SK-N-MC (cell line): ENCODE measurements around the gene UTP4.

Experiments
- DNase-seq: peaks from one replicate; pipeline ENCODE4 v3.0.0-alpha.2; 2011; ENCODE audit warnings: low read depth, low spot score
- H3K27ac ChIP-seq: fragments of 200-600 bp; sonication (generic); 2 replicates; pipeline ENCODE4 v1.5.1; 2016; ENCODE audit warnings: mixed run types
- H3K36me3 ChIP-seq: fragments of 200-600 bp; sonication (generic); 2 replicates; pipeline ENCODE4 v1.6.1; 2017; ENCODE audit warnings: antibody characterized with exemption, low read length, mixed read lengths; ENCODE audit not compliant: insufficient read depth
- H3K4me3 ChIP-seq: fragments of 200-600 bp; sonication (generic); 2 replicates; pipeline ENCODE4 v1.5.1; 2016
- H3K9ac ChIP-seq: fragments of 200-600 bp; sonication (generic); 2 replicates; pipeline ENCODE4 v1.8.0; 2017; ENCODE audit warnings: mixed run types, mixed read lengths; ENCODE audit not compliant: insufficient read length
- H3K9me3 ChIP-seq: fragments of 200-600 bp; sonication (generic); 2 replicates; pipeline ENCODE4 v1.6.1; 2017; ENCODE audit warnings: low read depth, mild to moderate bottlenecking, antibody characterized with exemption, low read length, moderate library complexity, mixed read lengths
- EZH2 ChIP-seq: fragments of 200-600 bp; sonication (generic); IDR thresholded peaks from one replicate; pipeline ENCODE4 v1.6.1; 2017; ENCODE audit warnings: antibody characterized with exemption
- FOXP2 ChIP-seq: optimal IDR thresholded peaks from 2 replicates; pipeline ENCODE3; 2011; ENCODE audit warnings: mild to moderate bottlenecking, moderate library complexity; ENCODE audit not compliant: insufficient read depth; ENCODE audit errors: extremely low read length, control extremely low read depth
- POLR2AphosphoS5 ChIP-seq: IDR thresholded peaks from 2 replicates; pipeline ENCODE4 v1.6.1; 2012; ENCODE audit warnings: mild to moderate bottlenecking, low read depth, low read length, borderline replicate concordance

The UTP4 gene

GRCh38 chr16:69171325-69172084, 39.1 kb downstream of the UTP4 start:
- Histone ChIP-seq H3K36me3 (peaks cover 17% of the 10 kb centered on the region), H3K27ac (peak overlapping the region; percentile 80)
- TF ChIP-seq FOXP2 (no peak), POLR2AphosphoS5 (no peak), EZH2 (no peak)

GRCh38 chr16:69176033-69176800, 43.8 kb downstream of the UTP4 start:
- Histone ChIP-seq H3K36me3 (no peaks in the 10 kb centered on the region), H3K27ac (no peak overlapping the region), H3K9ac (no peak overlapping the region), H3K9me3 (no peaks in the 10 kb centered on the region), H3K4me3 (no peak overlapping the region)
- DNase-seq = no peak
- no peak for TF ChIP-seq FOXP2
- no peak for TF ChIP-seq POLR2AphosphoS5
- TF ChIP-seq EZH2 = no peak

More at GRCh38 chr16:69171325-69172084, 39.1 kb downstream of the UTP4 start:
- no peak overlapping the region for H3K4me3 ChIP-seq
- no peaks in the 10 kb centered on the region for H3K9me3 ChIP-seq
- H3K9ac ChIP-seq = no peak overlapping the region
- no peak for DNase-seq

- Histone ChIP-seq H3K27ac (peak overlapping the region; percentile 96), H3K9me3 (no peaks in the 10 kb centered on the region), H3K9ac (peak overlapping the region; percentile 45), H3K36me3 (no peaks in the 10 kb centered on the region), H3K4me3 (peak overlapping the region; percentile 52)
- peak; percentile 65 for DNase-seq
- TF ChIP-seq EZH2 (no peak), FOXP2 (no peak), POLR2AphosphoS5 (peak; percentile 11; the same call in 1 of the 2 replicates)
These were observed 47.0 kb downstream of the UTP4 start for GRCh38 chr16:69179328-69180010.

GRCh38 chr16:69180011-69180338, 47.5 kb downstream of the UTP4 start:
- peak overlapping the region; percentile 96 for H3K27ac ChIP-seq
- no peaks in the 10 kb centered on the region for H3K36me3 ChIP-seq
- H3K4me3 ChIP-seq = peak overlapping the region; percentile 52
- TF ChIP-seq FOXP2 (no peak), EZH2 (no peak)
- H3K9me3 ChIP-seq = no peaks in the 10 kb centered on the region
- H3K9ac ChIP-seq = peak overlapping the region; percentile 45
- DNase-seq = no peak

GRCh38 chr16:69182730-69183416, 50.4 kb downstream of the UTP4 start:
- H3K27ac ChIP-seq = peak overlapping the region; percentile 90
- peak overlapping the region; percentile 65 for H3K4me3 ChIP-seq
- no peaks in the 10 kb centered on the region for H3K36me3 ChIP-seq
- TF ChIP-seq POLR2AphosphoS5 (no peak), FOXP2 (no peak), EZH2 (no peak)
- no peaks in the 10 kb centered on the region for H3K9me3 ChIP-seq
- H3K9ac ChIP-seq = no peak overlapping the region
- DNase-seq = no peak

- Histone ChIP-seq H3K9ac (peak within 1 kb of the TSS; percentile 79), H3K36me3 (peaks cover 4% of the 10 kb centered on the region; the same call in 1 of the 2 replicates), H3K9me3 (no peaks in the 10 kb centered on the region), H3K27ac (no peak within 1 kb of the TSS; the same call in 1 of the 2 replicates), H3K4me3 (peak within 1 kb of the TSS; percentile 87)
- TF ChIP-seq POLR2AphosphoS5 (peak; percentile 77; the same call in 1 of the 2 replicates), FOXP2 (no peak)
- DNase-seq = no peak
These were observed 54.4 kb downstream of the UTP4 start, which contains the start of gene SNTB2 for GRCh38 chr16:69186642-69187445. TSS of gene SNTB2 (plus strand) at chr16:69187164. CDS start at chr16:69187167, 3 bp downstream.

GRCh38 chr16:69187446-69188235, 55.2 kb downstream of the UTP4 start:
- no peak for DNase-seq
- no peaks in the 10 kb centered on the region for H3K9me3 ChIP-seq
- TF ChIP-seq POLR2AphosphoS5 = no peak
- TF ChIP-seq FOXP2 = no peak
- TF ChIP-seq EZH2 = no peak
- H3K9ac ChIP-seq = peak overlapping the region; percentile 79
- no peak overlapping the region for H3K27ac ChIP-seq
- peaks cover 4% of the 10 kb centered on the region; the same call in 1 of the 2 replicates for H3K36me3 ChIP-seq
- H3K4me3 ChIP-seq = peak overlapping the region; percentile 87
